ENCODE data around the gene CEACAM16. TPM values are rescaled to one million over a fixed set of nuclear protein-coding genes. Genes with fewer than 3 reads are reported as not detected.

Gene CEACAM16
- total RNA-seq, 1 donor from 2014 or later: not detected

DNA sequence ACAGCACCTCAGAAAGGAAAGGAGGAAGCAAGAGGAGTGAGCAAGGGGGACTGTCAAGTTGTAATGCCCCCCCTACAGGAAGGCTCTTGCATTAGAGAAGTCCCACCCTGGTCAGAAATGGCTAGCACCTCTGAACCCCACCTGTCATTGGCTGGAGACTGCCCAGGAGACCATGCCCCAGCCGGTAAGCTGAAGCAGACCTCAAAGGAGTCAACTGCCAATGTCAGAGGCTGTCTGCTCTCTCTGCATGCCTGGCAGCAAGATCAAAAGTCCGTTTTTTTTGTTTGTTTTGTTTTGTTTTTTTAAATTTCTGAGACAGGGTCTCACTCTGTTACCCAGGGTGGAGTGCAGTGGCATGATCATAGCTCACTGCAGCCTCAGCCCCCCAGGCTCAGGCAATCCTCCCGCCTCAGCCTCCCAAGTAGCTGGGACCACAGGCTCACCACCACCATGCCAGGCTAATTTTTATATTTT is 41.4 kb downstream of the CEACAM16 start:
- intact Hi-C loops (cut with DNase I): loop anchor here (2.0 kb wide), 1 partner anchor 16 kb away; no protein-coding TSS in a partner anchor
- DNase-seq (ENCODE audit: low spot score): no peak

DNA sequence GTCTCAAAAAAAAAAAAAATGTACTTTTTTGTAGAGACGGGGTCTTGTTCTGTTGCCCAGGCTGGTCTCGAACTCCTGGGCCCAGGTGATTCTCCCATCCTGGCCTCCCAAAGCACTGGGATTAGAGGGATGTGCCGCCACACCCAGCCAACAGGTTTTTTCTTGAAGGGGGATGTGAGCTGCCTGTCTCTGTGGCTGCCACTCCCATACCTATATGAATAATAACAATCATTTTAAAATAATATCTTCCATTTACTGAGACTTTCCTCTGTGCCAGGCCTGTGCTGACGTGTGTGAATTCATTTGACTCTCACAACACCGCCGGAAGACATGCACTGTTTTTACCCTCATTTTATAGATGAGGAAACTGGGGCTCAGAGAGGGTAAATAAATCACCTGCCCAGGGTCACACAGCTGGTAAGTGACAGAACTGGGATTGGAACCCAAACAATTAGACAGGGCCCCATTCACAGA is 42.3 kb downstream of the CEACAM16 start:
- DNase-seq (ENCODE audit: low spot score): no peak
- intact Hi-C loops (cut with DNase I): loop anchor here (2.0 kb wide), 1 partner anchor 16 kb away; no protein-coding TSS in a partner anchor

DNA sequence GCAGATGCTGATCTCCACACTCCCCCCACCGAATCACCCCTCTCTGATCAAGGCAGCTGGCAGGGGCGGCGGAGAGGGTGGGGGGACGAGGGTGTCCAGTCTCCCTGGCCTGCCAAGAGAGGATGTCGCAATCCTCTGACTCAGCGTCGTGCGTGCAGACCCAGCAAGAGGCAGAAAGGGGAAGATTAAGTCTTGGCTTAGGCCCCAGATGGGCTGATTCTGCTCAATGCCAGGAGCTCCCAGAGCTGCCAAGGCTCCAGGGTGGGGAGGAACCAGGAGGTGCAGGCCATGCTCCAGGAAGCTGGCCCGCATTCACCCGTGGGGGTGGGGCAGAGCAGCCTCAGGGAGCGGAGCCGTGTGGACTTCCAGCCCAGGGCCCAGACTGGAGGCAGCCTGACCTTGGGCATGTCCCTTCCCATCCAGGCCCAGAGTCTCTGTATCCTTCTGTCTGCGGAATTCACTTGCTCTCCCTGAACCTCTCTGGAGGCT is 42.9 kb downstream of the CEACAM16 start:
- DNase-seq (ENCODE audit: low spot score): peak; percentile 99
- intact Hi-C loops (cut with DNase I): loop anchor here (1.0 to 2.0 kb wide), 2 partner anchors 12 to 17 kb away; no protein-coding TSS in a partner anchor

DNA sequence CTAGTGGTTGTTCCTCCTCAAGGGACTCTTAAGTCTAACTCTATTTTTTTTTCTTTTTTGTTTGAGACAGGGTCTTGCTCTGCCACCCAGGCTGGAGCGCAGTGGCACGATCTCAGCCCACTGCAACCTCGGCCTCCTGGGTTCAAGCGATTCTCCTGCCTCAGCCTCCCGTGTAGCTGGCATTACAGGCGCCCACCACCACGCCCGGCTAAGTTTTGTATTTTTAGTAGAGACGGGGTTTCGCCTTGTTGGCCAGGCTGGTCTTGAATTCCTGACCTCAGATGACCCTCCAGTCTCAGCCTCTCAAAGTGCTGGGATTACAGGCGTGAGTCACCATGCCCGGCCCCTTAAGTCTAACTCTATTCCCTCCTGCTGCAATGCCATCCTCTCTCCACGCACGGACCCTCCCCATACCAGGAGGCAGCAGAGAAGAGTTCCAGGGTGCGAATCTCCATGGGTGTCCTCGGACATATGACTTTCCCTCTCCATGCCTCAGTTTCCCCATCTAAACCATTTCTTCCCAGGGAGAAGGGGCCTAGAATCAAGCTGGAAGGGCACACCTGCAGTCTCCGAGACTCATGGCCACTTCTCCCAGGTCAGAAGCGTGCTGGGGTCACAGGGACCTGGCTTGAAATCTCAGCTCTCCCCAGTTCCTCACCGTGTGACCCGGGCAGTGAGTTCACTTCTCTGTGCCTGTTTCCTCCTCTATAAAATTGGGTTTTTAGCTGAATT is 43.5 kb downstream of the CEACAM16 start:
- DNase-seq (ENCODE audit: low spot score): no peak
- intact Hi-C loops (cut with DNase I): loop anchor here (1.0 kb wide), 1 partner anchor 12 kb away; no protein-coding TSS in a partner anchor

DNA sequence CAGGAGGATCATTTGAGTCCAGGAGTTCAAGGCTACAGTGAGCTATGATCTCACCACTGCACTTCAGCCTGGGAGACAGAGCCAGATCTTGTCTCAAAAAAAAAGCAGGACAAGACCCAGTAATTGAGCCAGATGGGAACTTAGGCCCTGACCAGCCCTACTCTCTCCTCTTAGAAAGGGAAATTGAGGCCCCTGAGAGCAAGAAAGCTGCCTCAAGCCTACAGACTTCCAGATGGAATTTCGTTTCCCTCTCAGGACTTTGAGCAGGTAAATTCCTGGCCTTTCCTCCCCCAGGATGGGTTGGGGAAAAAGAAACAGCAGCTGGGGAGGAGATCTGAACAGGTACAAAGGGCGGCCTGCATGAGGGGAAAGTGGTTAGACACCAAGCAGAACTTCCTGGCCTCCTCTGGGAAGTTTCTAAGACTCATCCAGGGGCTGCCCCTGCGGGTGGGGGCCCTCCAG is 46.0 kb downstream of the CEACAM16 start:
- no peak for DNase-seq (ENCODE audit: low spot score)

DNA sequence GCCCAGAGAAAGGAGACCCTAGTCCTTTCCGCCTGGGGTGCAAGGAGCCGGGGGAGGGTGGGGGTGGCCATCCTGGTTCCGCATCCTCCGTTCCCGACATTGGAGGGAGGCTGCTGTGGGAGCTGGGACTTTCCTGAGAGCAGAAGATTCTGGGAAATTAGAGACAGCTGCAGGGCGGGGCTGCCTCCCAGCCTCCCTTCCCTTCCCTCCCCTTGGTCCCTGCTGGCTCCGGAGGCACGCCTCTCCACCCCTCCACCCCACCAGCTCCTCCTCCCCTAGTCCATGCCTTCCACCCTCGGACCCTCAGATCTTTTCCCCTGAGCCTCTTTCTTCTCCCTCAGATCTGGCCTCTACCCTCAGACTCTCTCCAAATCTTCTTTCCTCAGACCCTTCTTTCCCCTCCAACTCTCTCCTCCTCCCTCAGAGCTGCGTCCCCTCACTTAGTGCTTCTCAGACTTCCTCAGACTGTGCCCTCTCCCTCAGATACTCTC is 46.4 kb downstream of the CEACAM16 start:
- DNase-seq (ENCODE audit: low spot score): peak; percentile 85
- intact Hi-C loops (cut with DNase I): no loop called here

More for the DNA sequence above, 46.0 kb downstream of the CEACAM16 start:
- intact Hi-C loops (cut with DNase I): no loop called here

DNA sequence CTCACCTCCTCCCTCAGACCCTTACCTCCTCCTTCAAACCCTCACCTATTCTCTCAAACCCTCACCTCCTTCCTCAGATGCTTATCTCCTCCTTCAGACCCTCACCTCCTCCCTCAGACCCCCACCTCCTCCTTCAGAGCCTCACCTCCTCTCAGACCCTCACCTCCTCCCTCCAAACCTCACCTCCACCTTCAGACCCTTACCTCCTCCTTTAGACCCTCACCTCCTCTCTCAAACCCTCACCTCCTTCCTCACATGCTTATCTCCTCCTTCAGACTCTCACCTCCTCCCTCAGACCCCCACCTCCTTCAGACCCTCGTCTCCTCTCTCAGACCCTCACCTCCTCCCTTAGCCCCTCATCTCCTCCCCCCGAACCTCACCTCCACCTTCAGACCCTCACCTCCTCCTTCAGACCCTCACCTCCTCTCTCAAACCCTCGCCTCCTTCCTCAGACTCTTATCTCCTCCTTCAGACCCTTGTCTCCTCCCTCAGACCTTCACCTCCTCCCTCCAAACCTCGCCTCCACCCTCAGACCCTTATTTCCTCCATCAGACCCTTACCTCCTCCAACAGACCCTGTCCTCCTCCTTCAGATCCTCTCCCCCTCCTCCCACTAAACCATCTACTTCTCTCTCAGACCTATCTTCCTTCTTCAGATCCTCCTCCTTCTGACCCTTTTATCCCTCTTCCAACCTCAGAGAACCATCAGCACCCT is 47.1 kb downstream of the CEACAM16 start:
- intact Hi-C loops (cut with DNase I): no loop called here

DNA sequence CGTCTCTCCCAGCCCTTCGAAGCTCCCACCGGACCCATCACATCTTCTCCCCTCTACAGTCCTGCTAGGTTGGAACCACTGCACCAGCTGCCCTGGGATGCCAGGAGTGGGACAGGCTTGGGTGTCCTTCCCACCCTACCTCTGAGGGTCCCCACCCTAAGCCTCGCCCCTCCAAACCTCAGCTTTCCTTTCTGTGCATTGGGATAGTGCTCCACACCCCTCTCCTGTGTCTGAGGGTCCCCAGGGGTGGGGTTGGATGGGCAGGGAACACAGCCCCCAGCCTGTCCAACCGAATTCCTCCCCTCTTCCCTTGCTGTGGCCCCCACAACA is 47.6 kb downstream of the CEACAM16 start:
- intact Hi-C loops (cut with DNase I): no loop called here
- no peak for DNase-seq (ENCODE audit: low spot score)

More for the DNA sequence above, 47.1 kb downstream of the CEACAM16 start:
- no peak for DNase-seq (ENCODE audit: low spot score)

DNA sequence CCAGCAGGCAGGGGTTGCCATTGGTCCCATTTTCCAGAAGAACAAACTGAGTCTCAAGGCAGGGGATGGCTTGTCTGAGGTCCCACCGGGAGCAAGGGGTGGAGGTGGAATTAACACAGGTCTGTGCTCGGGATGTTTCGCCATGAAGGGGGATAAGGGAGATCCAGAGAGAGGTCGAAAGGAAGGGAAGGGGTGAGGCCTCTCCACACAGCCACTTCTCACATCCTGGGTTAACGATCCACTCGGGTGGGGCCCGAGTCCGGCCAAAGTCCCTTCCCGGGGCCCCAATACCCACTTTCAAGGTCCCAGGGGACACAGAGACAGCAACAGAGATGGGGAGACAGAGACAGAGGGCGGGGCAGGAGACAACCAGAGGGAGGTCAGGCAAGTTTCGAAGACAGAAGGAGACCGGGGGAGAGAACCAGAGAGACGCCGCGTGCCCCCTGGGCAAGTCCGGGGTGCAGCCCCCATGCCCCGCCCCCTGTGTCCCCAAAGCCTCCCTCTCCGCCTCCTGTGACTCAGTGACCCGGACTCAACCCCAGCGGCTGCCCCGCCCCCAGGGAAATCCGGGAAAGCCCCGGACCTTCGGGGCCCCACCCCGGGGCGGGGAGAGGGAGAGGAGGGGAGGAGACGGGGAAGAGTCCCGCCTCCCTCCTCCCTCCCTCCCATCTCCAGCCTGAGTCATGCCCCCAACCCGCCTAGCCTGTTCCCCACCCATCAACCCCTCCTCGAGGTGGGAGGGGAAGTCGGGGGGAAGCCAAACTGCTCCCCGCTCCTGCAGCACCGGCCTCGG is 48.2 kb downstream of the CEACAM16 start:
- intact Hi-C loops (cut with DNase I): no loop called here

DNA sequence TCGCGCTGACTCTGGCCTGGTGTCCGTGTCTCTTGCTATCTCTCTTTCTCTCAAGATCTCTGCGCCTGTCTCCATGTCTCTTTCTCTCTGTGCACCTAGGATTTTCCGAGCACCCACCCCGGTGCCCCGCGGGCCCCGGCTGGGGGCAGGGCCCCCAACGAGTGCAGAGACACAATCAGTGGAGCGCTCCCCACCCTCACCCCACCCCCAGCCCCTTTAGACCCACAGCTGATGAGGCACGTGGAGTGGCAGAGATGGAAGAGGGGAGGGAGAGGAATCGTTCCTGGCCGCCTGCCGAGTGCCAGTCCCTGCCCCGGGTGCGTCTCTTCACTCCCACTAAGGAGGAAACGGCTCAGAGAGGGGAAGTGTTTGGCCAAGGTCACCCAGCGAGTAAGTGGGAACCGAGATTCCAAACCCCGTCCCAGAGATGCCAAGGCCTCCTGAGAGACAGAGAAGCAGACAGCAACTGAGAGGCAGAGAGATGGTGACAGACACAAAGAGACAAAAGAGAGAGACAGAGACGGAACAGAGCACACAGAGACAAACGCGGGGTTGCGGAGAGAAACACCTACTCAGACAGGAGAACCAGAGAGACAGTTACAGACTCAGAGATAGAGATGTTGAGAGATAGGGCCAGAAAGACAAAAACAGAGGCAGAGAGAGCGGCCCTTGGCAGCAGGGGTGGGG is 48.9 kb downstream of the CEACAM16 start:
- intact Hi-C loops (cut with DNase I): no loop called here
- peak; percentile 89 for DNase-seq (ENCODE audit: low spot score)

More for the DNA sequence above, 48.2 kb downstream of the CEACAM16 start:
- DNase-seq (ENCODE audit: low spot score): peak; percentile 99

DNA sequence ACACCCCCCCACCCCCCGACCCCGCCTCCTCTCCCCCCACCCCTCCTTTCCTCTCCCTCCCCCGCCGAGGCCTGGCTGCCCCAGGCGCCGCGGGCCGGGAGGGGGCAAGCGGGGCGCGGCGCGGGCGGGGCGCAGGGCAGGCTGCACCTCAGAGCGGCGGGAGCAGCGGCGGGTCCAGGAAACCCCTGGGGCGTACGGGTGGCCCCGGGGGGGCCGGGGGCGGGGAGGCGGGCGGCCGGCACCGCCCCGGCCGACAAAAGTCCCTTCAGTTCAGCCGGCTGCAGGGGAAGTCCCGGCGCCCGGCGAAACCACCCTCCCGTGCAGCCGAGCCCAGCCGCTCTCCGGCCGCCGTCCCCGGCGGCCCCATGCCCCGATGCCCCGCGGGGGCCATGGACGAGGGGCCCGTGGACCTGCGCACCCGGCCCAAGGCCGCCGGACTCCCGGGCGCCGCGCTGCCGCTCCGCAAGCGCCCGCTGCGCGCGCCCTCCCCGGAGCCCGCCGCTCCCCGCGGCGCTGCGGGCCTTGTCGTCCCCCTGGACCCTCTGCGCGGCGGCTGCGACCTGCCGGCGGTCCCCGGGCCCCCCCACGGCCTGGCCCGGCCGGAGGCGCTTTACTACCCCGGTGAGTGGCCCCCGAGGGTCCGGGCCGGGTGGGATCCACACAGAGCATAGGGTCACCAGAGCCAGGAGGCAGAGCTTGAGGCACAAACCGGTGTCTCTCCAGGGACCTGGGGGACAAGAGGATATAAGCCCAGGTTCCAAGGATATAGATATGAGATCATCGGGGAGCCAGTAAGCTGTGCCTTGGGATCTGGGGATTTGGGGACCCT is 49.7 kb downstream of the CEACAM16 start, which contains the start of gene BCL3:
BCL3 (plus strand) TSS at position 283 of the 829 bp plus-strand sequence; CDS start at position 366, 83 bp downstream.
- intact Hi-C loops (cut with DNase I): no loop called here
- DNase-seq (ENCODE audit: low spot score): peak; percentile 94

DNA sequence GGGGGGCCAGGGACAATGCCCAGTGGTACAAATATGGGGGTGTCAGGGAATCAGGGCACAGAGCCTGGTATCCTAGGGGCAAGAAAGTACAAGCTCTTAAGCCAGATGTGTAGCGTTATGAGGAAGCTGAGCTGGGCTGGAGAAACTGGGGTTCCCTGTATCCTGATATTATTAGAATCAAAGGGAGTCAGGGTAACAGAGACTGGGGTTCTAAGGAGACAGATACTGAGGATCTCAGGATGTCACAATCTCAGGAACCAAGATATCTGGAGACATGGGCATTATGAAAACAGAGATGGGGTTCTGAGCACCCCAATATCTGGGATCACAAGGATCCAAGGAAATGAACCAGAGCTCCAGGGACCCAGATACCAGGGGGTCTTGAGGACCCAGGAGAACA is 50.3 kb downstream of the CEACAM16 start:
- no peak for DNase-seq (ENCODE audit: low spot score)
- intact Hi-C loops (cut with DNase I): no loop called here

DNA sequence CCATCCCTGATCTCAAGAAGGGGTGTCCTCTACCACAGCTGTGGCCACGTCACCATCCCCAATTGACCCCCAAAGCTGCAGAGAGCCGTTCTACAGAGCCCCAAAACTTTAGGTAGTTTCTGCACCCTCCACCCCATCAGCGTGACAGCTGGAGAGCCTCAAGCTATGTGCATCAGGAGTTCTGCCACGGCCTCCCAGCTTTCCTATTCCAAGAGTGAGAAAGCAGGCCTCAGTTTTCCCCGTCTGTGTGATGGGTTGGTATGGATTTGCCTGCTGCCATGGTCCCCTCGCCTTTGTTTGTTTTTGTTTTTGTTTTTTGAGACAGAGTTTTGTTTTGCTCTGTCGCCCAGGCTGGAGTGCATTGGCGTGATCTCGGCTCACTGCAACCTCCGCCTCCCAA is 51.0 kb downstream of the CEACAM16 start:
- intact Hi-C loops (cut with DNase I): no loop called here
- no peak for DNase-seq (ENCODE audit: low spot score)

DNA sequence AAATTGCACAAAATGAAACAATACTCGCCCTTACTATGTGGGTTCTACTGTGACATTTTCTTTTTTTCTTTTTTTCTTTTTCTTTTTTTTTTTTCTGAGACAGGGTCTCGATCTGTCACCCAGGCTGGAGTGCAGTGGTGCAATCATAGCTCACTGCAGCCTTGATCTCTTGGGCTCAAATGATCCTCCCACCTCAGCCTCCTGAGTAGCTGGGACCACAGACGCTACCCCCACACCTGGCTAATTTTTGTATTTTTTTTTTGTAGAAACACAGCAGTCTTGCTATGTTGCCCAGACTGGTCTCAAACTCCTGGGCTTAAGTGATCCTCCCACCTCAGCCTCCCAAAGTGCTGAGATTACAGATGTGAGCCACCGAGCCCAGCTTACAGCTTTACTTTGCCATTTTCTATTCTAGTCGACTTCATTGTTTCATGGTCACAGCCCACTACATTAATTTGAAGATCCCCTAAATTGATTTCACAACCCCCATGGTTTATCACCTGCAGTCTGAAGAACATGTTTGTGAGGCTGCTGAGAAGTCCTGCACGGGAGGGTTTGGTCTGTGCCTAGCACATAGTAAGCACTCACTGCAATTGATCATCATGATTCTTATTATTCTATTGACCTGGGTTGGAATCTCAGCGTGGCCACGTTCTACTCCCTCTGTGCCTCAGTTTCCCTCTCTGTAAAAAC is 53.3 kb downstream of the CEACAM16 start:
- intact Hi-C loops (cut with DNase I): no loop called here
- no peak for DNase-seq (ENCODE audit: low spot score)

DNA sequence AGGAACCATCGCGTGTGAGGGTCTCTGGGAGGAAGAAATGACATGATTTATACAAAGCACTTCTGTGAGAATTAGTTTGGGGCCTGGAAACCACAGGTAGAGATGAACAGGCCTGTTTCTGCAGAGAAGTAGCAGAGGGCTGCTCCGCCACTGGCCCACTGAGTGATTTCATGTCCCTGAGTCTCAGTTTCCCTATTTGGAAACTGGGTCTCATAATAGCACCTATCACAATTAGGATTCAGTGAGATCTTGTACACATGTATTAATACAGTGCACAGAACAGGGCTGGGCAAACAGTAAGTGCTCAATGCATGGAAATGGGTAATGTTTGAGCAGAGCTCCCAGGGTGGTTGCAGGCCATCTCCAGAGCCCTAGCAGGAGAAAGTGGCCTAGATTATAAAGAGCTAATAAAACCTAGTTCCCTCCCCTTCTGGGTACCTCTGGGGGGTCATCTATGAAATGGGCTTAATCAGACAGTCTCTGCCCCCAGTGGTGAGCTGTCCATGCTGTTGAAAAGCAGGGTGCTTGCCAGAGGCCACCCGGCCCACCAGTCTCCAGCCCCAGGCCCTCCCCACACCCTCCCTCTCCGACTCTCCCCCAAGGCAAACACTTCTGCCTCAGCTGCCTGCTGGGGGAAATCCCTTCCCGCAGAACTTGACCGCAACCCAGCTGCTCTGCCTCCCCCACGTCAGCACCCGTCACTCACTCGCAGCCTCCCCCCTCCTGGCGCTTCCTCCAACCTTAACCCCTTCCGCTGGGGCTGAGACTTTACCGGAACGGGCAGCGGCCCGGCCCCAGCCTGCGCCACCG is 54.1 kb downstream of the CEACAM16 start:
- peak; percentile 99 for DNase-seq (ENCODE audit: low spot score)
- intact Hi-C loops (cut with DNase I): no loop called here

DNA sequence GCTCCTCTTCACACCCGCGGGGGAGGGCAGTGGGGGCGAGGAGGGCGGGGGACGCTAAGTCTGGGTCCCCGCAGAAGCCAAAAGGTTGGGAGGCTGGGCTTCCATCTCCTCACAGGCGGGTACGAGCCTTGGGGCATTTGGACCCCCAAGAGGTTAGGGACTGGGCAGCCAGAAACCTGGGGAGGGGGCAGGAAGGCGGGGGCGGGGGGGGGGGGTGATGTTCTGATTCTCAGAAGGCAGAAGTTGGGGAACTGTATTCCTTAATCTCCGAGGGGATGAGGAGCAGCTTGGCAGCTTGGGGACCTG is 54.6 kb downstream of the CEACAM16 start:
- no peak for DNase-seq (ENCODE audit: low spot score)
- intact Hi-C loops (cut with DNase I): no loop called here

Measured in cardiac septum (tissue), 1 donor.